G401 (cell line): Measurements from ENCODE around the gene RNF34. TPM values are rescaled to one million over a fixed set of nuclear protein-coding genes. Genes with fewer than 3 reads are reported as not detected.
"Not testable (repeated sequence)": the region's sequence is repeated elsewhere in the genome, so short reads cannot be mapped to it uniquely, and the experiment has no call there.

ENCODE experiments used
- DNase-seq: peaks from one replicate; pipeline ENCODE4 v3.0.0-alpha.2; 2015; ENCODE audit warnings: low spot score
- in situ Hi-C: cut with HindIII; loops from 2 replicates; pipeline ENCODE4 v1.10.0; 2016; ENCODE audit warnings: low sequenced_read_pairs, mixed read lengths
- total RNA-seq: library from RNA; depleted of rRNA; stranded (reverse); fragments of >200 nt; shearing (Covaris generic); gene quantifications from 2 replicates; pipeline ENCODE4 v1.2.3, GENCODE V29; 2014

The RNF34 gene
- total RNA-seq, 1 experiment from 2014 or later = 43.8 TPM

- in situ Hi-C loops = no loop called here
- DNase-seq = no peak
Observed at GRCh38 chr12:121383601-121384021, 16.3 kb upstream of the RNF34 start.

- DNase-seq, in situ Hi-C loops: not testable (repeated sequence)
Observed at GRCh38 chr12:121384891-121385290, 15.0 kb upstream of the RNF34 start.

DNA sequence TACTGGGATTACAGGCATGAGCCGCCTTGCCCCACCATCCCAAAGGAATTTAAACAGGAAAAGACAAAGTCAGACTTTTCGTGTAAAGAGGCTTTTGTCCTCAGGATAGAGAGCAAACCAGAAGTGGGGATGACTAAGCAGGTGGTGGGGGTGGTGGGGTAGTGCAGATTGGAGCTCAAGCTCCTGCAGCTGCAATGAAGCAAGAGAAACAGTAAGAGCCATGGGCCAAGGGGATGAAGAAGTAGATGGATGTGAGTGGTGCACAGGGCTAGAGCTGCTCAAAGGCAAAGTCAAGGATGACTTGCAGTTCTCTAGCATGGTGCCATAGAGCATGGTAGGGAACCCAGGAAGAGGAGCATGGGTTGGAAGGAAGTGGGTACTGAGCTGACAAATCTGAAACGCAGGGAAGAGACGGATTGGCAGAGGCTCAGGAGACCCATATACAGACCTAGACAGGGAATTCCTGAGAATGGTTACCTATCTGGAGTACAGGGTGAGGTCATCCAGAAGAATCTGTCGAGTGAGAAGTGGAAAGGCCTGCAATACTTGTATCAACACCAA lies 11.4 kb upstream of the RNF34 start:
- in situ Hi-C loops = no loop called here
- no peak for DNase-seq

DNA sequence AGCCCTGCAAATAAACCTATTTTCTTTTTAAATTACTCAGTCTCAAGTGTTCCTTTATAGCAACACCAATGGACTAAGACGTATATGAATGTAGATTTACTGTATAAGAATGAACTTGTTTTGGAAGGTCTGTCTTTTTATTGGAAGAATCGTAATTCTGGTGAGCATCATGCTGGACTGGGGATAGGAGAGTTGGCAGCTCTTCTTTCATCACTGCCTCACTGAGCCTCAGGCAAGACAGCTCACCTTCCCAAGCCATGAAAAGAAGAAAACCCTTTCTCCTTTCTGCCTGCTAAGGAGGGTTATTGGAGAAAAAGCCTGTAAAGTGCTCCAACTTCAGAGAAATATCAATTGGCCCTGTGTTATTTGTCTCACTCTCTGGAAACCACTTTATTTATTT lies 9.1 kb upstream of the RNF34 start:
- DNase-seq = no peak

GRCh38 chr12:121391619-121392324 lies 8.1 kb upstream of the RNF34 start:
- no peak for DNase-seq
- in situ Hi-C loops = no loop called here

More for the DNA sequence above, 9.1 kb upstream of the RNF34 start:
- in situ Hi-C loops = no loop called here

GRCh38 chr12:121392325-121392716 lies 7.6 kb upstream of the RNF34 start:
- in situ Hi-C loops = no loop called here
- no peak for DNase-seq

DNA sequence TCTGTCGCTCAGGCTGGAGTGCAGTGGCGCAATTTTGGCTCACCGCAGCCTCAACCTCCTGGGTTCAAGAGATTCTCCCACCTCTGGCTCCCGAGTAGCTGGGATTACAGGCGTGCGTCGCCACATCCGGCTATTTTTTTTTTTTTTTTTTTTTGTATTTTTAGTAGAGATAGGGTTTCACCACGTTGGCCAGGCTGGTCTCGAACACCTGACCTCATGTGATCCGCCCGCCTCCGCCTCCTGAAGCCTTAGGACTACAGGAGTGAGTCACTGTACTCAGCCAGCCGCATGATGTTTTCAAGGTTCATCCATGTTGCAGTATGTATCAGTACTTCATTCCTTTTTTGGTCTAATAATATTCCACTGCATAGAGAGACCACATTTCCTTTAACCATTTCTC lies 2.4 kb upstream of the RNF34 start:
- in situ Hi-C loops = no loop called here
- DNase-seq = no peak

DNA sequence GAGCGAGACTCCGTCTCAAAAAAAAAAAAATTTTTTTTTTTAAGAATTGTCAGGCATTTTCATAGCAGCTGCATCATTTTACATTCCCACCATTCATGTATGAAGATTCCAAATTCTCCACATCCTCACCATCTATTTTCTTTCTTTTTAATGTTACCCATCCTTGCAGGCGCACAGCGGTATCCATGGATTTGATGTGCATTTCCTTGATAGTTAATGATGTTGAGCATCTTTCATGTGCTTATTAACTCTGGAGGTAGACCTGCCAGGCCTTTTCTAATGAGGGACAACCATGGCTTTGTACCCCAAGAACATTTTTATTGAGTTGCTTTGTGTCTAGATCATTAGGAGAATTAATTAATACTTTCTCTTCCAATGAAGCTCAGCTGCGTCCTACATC lies 1.6 kb upstream of the RNF34 start:
- in situ Hi-C loops = no loop called here
- no peak for DNase-seq

GRCh38 chr12:121400332-121401139 lies 618 bp downstream of the RNF34 start:
- in situ Hi-C loops = no loop called here

DNA sequence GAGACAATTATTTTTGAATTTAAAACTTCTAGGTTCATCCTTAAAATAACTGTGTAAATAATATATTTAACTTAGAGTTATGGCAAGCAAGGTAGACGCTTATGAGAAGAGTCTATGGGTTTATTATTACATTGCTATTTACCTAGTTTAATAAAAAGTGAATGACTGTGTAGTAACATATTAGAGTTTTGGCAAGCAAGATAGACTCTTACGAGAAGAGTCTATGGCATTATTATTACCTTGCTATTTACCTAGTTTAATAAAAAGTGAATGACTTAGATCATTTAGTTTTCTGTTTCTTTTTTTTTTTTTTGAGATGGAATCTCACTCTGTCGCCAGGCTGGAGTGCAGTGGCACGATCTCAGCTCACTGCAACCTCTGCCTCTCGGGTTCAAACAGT lies 3.8 kb downstream of the RNF34 start:
- in situ Hi-C loops = no loop called here
- DNase-seq = no peak

More at GRCh38 chr12:121400332-121401139, 618 bp downstream of the RNF34 start:
- peak; percentile 34 for DNase-seq

DNA sequence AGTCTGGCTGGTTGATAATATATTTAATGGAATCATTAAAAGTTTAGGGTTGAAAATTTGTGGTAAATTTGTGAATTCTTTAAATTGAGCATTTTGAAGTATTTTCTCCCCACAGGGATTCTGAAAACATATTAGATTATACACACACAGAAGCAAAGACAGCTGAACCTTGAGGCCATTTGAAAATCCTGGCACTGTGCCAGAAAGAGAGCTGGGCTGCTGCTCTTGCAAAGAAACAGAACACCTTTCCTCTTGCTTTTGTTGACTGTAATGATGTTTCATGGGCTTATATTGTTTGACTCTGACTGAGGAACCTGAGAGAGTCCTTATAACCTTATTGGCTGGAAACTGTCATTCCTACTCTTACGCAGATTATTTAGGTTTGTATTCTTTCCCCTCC lies 4.8 kb downstream of the RNF34 start:
- peak; percentile 40 for DNase-seq
- in situ Hi-C loops = no loop called here

DNA sequence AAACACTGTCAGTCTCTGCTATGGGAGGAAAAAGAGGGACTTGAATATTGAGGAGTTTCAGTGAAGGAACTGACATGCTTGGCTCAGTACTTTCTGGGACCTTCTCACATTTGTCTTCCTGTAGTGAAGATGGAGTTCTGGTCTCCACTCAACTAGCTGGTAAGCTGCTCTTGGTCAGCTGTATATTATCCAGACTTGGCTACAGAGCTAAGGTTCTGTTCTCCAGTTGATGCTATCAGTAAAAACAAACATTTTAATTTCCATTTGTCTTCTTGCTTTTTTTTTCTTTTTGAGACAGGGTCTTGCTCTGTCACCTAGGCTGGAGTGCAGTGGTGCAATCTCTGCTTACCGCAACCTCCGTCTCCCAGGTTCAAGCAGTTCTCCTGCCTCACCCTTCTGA lies 5.3 kb downstream of the RNF34 start:
- DNase-seq = no peak
- in situ Hi-C loops = no loop called here

- DNase-seq = no peak
- in situ Hi-C loops = no loop called here
Observed at GRCh38 chr12:121413917-121414316, 14.0 kb downstream of the RNF34 start.

DNA sequence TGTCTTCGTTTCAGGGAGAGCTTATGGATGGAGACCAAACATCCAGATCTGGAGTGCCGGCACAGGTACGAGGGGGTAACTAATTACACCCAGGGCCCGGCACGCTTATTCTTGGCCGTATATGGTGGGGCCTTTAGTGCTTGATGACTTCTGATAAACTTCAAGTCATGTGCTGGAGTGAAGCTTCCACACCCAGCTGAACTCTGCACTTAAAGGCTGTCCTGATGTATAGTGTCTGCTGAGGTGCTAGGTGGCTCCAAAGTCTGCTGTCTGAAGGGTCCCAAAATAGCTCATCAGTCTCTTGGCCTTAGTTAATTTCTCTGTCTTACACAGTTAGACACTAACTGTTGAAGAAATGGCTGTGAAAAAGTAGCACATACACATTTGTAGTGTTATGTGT lies 17.9 kb downstream of the RNF34 start:
- no peak for DNase-seq
- in situ Hi-C loops = no loop called here

GRCh38 chr12:121420109-121420508 lies 20.2 kb downstream of the RNF34 start:
- DNase-seq = no peak
- in situ Hi-C loops = loop anchor here (10.0 kb wide), 1 partner anchor 55 kb away; no protein-coding TSS in a partner anchor

GRCh38 chr12:121423253-121423652 lies 23.3 kb downstream of the RNF34 start:
- no peak for DNase-seq
- in situ Hi-C loops = loop anchor here (10.0 kb wide), 1 partner anchor 58 kb away; no protein-coding TSS in a partner anchor

DNA sequence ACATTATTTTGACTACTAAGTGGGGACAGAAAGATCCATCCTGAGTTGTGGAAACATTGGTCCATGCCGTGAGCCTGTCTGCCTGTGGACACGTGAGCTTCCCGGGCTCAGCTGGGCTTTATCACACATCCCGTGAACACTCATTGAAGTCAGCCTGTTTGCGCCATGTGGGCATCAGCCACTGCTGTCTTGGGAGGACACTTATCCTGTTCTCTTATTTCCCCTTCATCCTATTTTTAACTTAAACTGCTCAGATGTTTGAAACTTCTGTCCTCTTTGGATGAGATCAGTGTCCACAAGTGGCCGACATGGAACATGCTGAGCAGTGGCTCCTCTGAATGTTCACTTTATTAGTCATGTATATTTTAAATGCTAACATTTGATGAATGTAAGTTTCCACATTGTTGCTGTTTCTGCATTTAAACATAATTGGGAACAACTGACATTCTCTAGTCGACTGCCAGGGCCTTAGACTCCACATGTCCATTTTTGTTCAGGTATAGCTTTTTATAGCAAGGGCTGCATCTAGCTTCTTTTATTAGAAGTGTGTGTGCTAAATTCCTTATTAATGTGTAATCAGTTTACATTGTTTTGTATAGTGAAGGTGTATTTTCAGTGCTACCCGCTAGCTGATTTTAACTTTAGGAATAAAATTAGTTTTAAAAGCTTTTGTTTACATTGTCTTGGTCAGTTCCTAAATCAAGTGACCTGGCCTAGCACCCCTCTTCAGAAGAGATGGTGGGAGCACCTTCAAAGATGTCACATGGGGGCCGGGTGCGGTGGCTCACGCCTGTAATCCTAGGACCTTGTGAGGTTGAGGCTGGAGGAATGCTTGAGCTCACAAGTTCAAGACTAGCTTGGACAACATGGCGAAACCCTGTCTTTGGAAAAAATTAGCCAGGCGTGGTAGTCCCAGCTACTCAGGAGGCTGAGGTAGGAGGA lies 24.0 kb downstream of the RNF34 start:
- DNase-seq = no peak
- in situ Hi-C loops = loop anchor here (10.0 kb wide), 1 partner anchor 59 kb away; no protein-coding TSS in a partner anchor

DNA sequence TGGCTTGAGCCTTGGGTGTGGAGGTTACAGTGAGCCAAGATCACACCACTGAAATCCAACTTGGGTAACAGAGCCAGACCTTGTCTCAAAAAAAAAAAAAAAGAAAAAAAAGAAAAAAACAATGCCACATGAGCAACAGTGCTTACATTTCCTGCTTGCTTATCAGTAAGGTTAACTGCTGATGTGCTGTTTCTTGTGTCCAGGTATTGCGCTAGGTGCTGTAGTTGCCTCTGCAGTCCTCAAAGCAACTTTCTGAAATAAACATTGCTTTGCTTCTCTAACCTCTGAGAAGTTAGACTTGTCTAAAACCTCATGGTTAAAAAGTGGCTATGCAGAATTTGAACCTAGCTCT lies 24.7 kb downstream of the RNF34 start:
- no peak for DNase-seq
- in situ Hi-C loops = loop anchor here (10.0 kb wide), 1 partner anchor 60 kb away; no protein-coding TSS in a partner anchor

GRCh38 chr12:121427556-121428050 lies 27.7 kb downstream of the RNF34 start:
- no peak for DNase-seq
- in situ Hi-C loops = loop anchor here (10.0 kb wide), 1 partner anchor 63 kb away; no protein-coding TSS in a partner anchor
